ENCODE measurements around the gene RREB1. TPM values are rescaled to one million over a fixed set of nuclear protein-coding genes. Genes with fewer than 3 reads are reported as not detected.
"Not testable (repeated sequence)": the region's sequence is repeated elsewhere in the genome, so short reads cannot be mapped to it uniquely, and the experiment has no call there.

The RREB1 gene
- total RNA-seq, 1 experiment from 2014 or later: 61.6 TPM

GRCh38 chr6:7154341-7155139 lies 46.8 kb downstream of the RREB1 start:
- no TSS peak for BruUV-seq (replicated peaks)
- H3K4me1 ChIP-seq (ENCODE audit: insufficient read depth, low read length, poor library complexity, severe bottlenecking): peaks cover 61% of the 10 kb centered on the region
- no peak for DNase-seq (ENCODE audit: low spot score)
- H3K27ac ChIP-seq (ENCODE audit: low read depth, low read length, poor library complexity, severe bottlenecking): no peak overlapping the region
- H3K27me3 ChIP-seq (replicated peaks; ENCODE audit: insufficient read depth, low read depth, low read length, poor library complexity): no peaks in the 10 kb centered on the region
- ChIA-PET POLR2A (ENCODE audit: low non-redundant PET) (no interaction called here), CTCF (no interaction called here)
- intact Hi-C loops (cut with micrococcal nuclease; ENCODE audit: unreplicated experiment): no loop called here
- H3K36me3 ChIP-seq (ENCODE audit: insufficient read depth, low read length, poor library complexity, severe bottlenecking): no peaks in the 10 kb centered on the region
- H3K9me3 ChIP-seq (ENCODE audit: low read depth, low read length, poor library complexity, severe bottlenecking): no peaks in the 10 kb centered on the region
- TF ChIP-seq EZH2 (IDR thresholded peaks at IDR 0.05; ENCODE audit: borderline replicate concordance, low read depth, low read length, poor library complexity, severe bottlenecking): no peak
- TF ChIP-seq, protein P1, sequence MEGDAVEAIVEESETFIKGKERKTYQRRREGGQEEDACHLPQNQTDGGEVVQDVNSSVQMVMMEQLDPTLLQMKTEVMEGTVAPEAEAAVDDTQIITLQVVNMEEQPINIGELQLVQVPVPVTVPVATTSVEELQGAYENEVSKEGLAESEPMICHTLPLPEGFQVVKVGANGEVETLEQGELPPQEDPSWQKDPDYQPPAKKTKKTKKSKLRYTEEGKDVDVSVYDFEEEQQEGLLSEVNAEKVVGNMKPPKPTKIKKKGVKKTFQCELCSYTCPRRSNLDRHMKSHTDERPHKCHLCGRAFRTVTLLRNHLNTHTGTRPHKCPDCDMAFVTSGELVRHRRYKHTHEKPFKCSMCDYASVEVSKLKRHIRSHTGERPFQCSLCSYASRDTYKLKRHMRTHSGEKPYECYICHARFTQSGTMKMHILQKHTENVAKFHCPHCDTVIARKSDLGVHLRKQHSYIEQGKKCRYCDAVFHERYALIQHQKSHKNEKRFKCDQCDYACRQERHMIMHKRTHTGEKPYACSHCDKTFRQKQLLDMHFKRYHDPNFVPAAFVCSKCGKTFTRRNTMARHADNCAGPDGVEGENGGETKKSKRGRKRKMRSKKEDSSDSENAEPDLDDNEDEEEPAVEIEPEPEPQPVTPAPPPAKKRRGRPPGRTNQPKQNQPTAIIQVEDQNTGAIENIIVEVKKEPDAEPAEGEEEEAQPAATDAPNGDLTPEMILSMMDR (conservative IDR thresholded peaks at IDR 0.05; ENCODE audit: low read depth, low read length): no peak
- H3K4me3 ChIP-seq (ENCODE audit: low read depth, low read length, poor library complexity, severe bottlenecking): no peak overlapping the region

DNA sequence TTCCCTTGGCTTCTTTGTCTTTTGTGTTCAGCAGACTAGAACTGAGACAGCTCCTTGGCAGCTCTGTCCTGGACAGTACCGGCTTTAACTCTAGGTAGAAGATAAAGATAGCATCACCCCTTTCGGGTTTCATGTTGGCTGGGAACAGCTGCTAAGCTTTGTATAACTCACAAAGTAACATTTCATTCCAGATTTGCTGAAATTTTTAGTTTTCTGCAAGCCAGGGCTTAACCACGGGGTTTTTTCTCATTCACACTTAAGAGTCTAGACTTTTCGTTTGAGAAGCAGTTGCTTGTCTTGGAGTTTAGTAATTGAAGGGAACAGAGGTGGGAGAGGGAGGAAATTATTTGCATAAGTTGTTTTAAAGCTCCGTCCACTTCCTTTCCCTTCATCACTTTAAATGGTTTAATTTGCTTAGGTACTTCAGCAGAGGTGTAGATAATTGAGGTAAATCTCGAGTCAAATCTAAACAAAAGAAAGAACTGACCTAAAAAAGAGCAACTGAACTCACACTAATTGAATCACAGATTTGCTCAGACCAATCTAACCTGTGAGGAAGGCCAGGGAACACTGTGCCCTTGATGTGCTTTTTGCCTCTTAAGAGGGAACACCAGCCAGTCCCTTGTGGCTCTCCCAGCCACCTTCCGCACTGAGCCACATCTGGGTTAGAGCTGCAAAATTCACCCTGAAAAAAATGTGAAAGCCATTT lies 48.3 kb downstream of the RREB1 start:
- CTCF ChIA-PET: no interaction called here

DNA sequence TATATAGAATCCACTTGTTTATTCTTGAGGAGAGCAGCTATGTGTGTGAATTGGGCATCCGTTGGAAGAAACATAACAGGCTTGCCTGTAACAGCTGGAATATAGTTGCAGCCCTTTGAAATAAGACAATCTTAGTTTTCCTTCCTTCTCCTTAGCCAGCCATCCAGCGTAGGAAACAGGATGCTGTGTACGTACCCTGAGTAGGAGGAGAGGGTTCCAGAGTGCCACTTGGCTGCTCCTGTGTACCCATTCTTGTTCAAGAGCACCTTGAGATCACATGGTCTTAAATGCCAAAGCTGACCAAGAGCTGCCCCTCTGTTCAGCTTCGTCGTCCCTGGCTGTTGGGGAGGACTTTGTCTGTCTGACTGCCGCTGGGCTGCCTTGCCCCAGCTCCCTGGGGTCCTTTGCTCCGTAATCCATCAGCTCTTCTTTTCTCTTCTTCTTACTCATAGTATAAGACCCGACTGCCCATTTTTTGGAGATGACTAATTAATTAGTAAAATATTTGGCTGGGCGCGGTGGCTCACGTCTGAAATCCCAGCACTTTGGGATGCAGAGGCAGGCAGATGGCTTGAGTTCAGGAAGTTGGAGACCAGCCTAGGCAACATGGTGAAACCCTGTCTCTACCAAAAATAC lies 49.0 kb downstream of the RREB1 start:
- ChIA-PET POLR2A (ENCODE audit: low non-redundant PET) (no interaction called here), CTCF (no interaction called here)
- intact Hi-C loops (cut with micrococcal nuclease; ENCODE audit: unreplicated experiment): no loop called here
- Histone ChIP-seq H3K9me3 (ENCODE audit: low read depth, low read length, poor library complexity, severe bottlenecking) (no peaks in the 10 kb centered on the region), H3K27me3 (replicated peaks; ENCODE audit: insufficient read depth, low read depth, low read length, poor library complexity) (no peaks in the 10 kb centered on the region), H3K4me3 (ENCODE audit: low read depth, low read length, poor library complexity, severe bottlenecking) (no peak overlapping the region), H3K36me3 (ENCODE audit: insufficient read depth, low read length, poor library complexity, severe bottlenecking) (no peaks in the 10 kb centered on the region), H3K4me1 (ENCODE audit: insufficient read depth, low read length, poor library complexity, severe bottlenecking) (peaks cover 59% of the 10 kb centered on the region), H3K27ac (ENCODE audit: low read depth, low read length, poor library complexity, severe bottlenecking) (peak overlapping the region; percentile 14)
- no TSS peak for BruUV-seq (replicated peaks)
- DNase-seq (ENCODE audit: low spot score): peak; percentile 75
- TF ChIP-seq, protein P1 (conservative IDR thresholded peaks at IDR 0.05; ENCODE audit: low read depth, low read length): no peak
- no peak for TF ChIP-seq EZH2 (IDR thresholded peaks at IDR 0.05; ENCODE audit: borderline replicate concordance, low read depth, low read length, poor library complexity, severe bottlenecking)

More for the DNA sequence above, 48.3 kb downstream of the RREB1 start:
- H3K9me3 ChIP-seq (ENCODE audit: low read depth, low read length, poor library complexity, severe bottlenecking): no peaks in the 10 kb centered on the region
- H3K36me3 ChIP-seq (ENCODE audit: insufficient read depth, low read length, poor library complexity, severe bottlenecking): no peaks in the 10 kb centered on the region
- no peaks in the 10 kb centered on the region for H3K27me3 ChIP-seq (replicated peaks; ENCODE audit: insufficient read depth, low read depth, low read length, poor library complexity)
- DNase-seq (ENCODE audit: low spot score): no peak
- H3K4me1 ChIP-seq (ENCODE audit: insufficient read depth, low read length, poor library complexity, severe bottlenecking): peaks cover 62% of the 10 kb centered on the region
- peak overlapping the region; percentile 36 for H3K27ac ChIP-seq (ENCODE audit: low read depth, low read length, poor library complexity, severe bottlenecking)
- intact Hi-C loops (cut with micrococcal nuclease; ENCODE audit: unreplicated experiment): no loop called here
- BruUV-seq (replicated peaks): no TSS peak
- POLR2A ChIA-PET (ENCODE audit: low non-redundant PET): no interaction called here
- no peak overlapping the region for H3K4me3 ChIP-seq (ENCODE audit: low read depth, low read length, poor library complexity, severe bottlenecking)
- TF ChIP-seq, protein P1 (conservative IDR thresholded peaks at IDR 0.05; ENCODE audit: low read depth, low read length): no peak

DNA sequence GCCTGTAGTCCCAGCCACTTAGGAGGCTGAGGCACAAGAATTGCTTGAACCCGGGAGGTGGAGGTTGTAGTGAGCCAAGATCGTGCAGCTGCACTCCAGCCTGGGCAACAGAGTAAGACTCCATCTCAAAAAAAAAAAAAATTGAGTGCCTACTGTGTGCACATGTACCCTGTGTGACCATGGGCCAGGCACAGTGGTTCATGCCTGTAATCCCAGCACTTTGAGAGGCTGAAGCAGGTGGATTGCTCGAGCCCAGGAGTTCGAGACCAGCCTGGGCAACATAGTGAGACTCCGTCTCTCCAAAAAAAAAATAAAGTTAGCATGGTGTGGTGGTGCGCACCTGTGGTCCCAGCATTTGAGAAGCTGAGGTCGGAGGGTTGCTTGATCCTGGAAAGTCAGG lies 49.5 kb downstream of the RREB1 start:
- not testable (repeated sequence) for DNase-seq (ENCODE audit: low spot score); H3K27ac ChIP-seq (ENCODE audit: low read depth, low read length, poor library complexity, severe bottlenecking)

More for the DNA sequence above, 49.5 kb downstream of the RREB1 start:
- BruUV-seq (replicated peaks); CTCF ChIA-PET; POLR2A ChIA-PET (ENCODE audit: low non-redundant PET); H3K27me3 ChIP-seq (replicated peaks; ENCODE audit: insufficient read depth, low read depth, low read length, poor library complexity); H3K36me3 ChIP-seq (ENCODE audit: insufficient read depth, low read length, poor library complexity, severe bottlenecking); H3K9me3 ChIP-seq (ENCODE audit: low read depth, low read length, poor library complexity, severe bottlenecking); H3K4me3 ChIP-seq (ENCODE audit: low read depth, low read length, poor library complexity, severe bottlenecking); intact Hi-C loops (cut with micrococcal nuclease; ENCODE audit: unreplicated experiment): not testable (repeated sequence)
- peaks cover 61% of the 10 kb centered on the region for H3K4me1 ChIP-seq (ENCODE audit: insufficient read depth, low read length, poor library complexity, severe bottlenecking)
